Nephron (organoid): Measurements from ENCODE around the gene PPFIA4.

Experiments
- H3K27ac Mint-ChIP-seq, 3 experiments: 2 replicates each; pipeline ENCODE4 v1.8.0; 2020; ENCODE audit warnings: mixed read lengths in 3 of 3, mild to moderate bottlenecking in 2 of 3, moderate library complexity in 1 of 3
- H3K27me3 Mint-ChIP-seq: 2 replicates; pipeline ENCODE4 v1.8.0; 2021; ENCODE audit warnings: low read depth, mild to moderate bottlenecking, moderate library complexity, mixed read lengths
- H3K36me3 Mint-ChIP-seq: 2 replicates; pipeline ENCODE4 v1.8.0; 2020; ENCODE audit warnings: low read depth, mixed read lengths
- H3K4me1 Mint-ChIP-seq: 2 replicates; pipeline ENCODE4 v1.8.0; 2020; ENCODE audit warnings: mixed read lengths
- H3K4me3 Mint-ChIP-seq, 3 experiments: 2 replicates each; pipeline ENCODE4 v1.8.0; 2020; ENCODE audit warnings: mild to moderate bottlenecking in 3 of 3, mixed read lengths in 3 of 3, moderate library complexity in 2 of 3
- H3K9me3 Mint-ChIP-seq: 2 replicates; pipeline ENCODE4 v1.8.0; 2020; ENCODE audit warnings: mixed read lengths
- CTCF ChIP-seq, 3 experiments: fragments of 200-600 bp; sonication (generic); IDR thresholded peaks; one replicate each; pipeline ENCODE4 v1.5.0; 2021; ENCODE audit warnings: antibody characterized with exemption in 3 of 3; ENCODE audit not compliant: unreplicated experiment in 3 of 3

Gene PPFIA4

GRCh38 chr1:203113308-203113707 lies 87.0 kb downstream of the PPFIA4 start:
- Mint-ChIP-seq H3K4me3 (no peak overlapping the region), H3K9me3 (peaks cover under 1% of the 10 kb centered on the region), H3K27me3 (peaks cover 18% of the 10 kb centered on the region), H3K36me3 (no peaks in the 10 kb centered on the region), H3K27ac (no peak overlapping the region), H3K4me1 (peaks cover 20% of the 10 kb centered on the region)
- TF ChIP-seq CTCF (IDR thresholded peaks at IDR 0.05; ENCODE audit: unreplicated experiment in 3 of 3): no peak

GRCh38 chr1:203114202-203114601 lies 87.9 kb downstream of the PPFIA4 start:
- Mint-ChIP-seq H3K4me3 (no peak overlapping the region), H3K4me1 (peaks cover 24% of the 10 kb centered on the region), H3K36me3 (no peaks in the 10 kb centered on the region), H3K9me3 (no peaks in the 10 kb centered on the region), H3K27ac (no peak overlapping the region), H3K27me3 (peaks cover 18% of the 10 kb centered on the region)
- TF ChIP-seq CTCF (IDR thresholded peaks at IDR 0.05; ENCODE audit: unreplicated experiment in 3 of 3): no peak

DNA sequence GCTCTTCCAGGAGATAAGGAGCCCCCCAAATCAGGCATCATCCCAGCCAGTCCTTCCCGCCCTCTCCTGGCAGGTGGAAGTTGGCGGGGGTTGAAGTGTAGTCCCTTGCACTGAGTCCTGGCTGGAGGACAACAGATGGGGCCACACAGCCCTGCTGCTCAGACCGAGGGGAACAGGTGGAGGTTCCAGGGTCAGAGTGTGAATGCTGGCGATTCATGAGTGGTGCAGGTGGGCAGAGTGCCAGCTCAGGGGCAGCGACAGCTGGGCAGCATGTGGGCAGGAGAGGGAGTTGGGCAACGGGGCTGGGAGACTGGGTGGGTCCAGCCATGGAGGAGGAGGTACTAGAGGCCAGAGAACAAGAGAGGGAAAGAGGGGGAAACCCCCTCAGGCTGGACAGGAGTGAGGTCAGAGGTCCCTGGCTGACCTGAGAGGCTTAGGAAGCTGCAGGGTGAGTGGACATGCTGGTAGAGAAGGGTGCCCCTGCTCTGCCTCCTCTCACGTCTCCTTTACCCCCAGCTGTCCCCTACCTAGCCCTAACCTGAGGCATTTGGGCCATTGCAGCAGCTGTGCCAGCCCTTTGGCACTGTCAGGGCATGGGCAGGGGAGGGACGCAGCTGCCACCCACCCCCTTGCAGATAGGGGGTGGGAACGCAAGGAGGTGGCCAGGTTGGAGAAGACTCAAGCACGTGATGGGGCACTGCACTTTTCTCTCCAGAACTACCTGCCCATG lies 90.0 kb downstream of the PPFIA4 start:
- Mint-ChIP-seq H3K4me3 (peak overlapping the region in 1 of 3 experiments; percentile 45), H3K36me3 (no peaks in the 10 kb centered on the region), H3K27ac (peak overlapping the region in 2 of 3 experiments; percentile 26 to 28), H3K4me1 (peaks cover 34% of the 10 kb centered on the region), H3K9me3 (no peaks in the 10 kb centered on the region), H3K27me3 (peaks cover 28% of the 10 kb centered on the region)
- TF ChIP-seq CTCF (IDR thresholded peaks at IDR 0.05; ENCODE audit: unreplicated experiment in 3 of 3): no peak

- peak overlapping the region in 2 of 3 experiments; percentile 1 to 54 for H3K27ac Mint-ChIP-seq
- peak; percentile 87 to 92 (median 89) for TF ChIP-seq CTCF (IDR thresholded peaks at IDR 0.05; ENCODE audit: unreplicated experiment in 3 of 3)
- no peaks in the 10 kb centered on the region for H3K36me3 Mint-ChIP-seq
- H3K4me3 Mint-ChIP-seq: peak overlapping the region in 1 of 3 experiments; percentile 3
- peaks cover 46% of the 10 kb centered on the region for H3K4me1 Mint-ChIP-seq
- H3K27me3 Mint-ChIP-seq: peaks cover 36% of the 10 kb centered on the region
- no peaks in the 10 kb centered on the region for H3K9me3 Mint-ChIP-seq
Measured at GRCh38 chr1:203117611-203118575, 91.6 kb downstream of the PPFIA4 start.

DNA sequence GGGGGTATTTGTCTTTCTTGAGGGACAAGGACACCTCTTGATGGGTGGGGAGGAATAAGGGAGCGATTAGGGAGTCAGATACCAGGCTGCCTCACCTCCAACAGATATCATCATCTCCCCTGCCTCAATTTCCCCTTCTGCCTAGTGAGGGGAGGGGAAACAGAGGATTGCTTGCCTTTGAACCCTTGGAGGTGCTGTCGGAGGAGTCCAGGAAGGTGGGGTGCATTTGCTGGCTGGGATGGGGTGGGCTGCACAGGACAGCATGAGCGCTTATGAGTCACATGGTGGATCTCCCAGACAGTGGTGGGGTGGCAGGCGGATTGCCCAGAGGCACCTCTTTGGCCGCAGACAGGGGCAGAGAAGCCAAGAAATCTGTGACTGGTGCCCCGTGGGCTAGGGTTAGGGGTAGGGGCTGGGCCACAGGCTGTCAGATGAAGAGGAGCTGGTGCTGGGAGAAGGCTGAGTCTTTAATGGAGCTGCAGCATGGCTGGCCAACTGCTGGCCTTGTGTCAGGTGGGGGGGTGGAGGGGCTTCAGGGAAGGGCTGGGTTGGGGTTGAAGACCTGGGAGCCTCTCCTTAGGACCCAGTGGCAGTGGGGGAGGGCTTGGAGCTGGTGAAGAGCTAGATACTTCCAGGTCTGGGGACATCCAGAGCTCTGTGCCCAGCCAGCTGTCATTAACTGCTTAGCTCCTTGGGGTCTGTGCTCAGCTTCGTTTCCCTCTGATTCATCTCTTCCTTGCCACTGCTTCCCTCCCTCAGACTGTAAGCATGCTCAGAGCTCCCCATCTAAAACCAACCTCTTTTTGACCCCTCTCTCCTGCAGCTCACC lies 94.2 kb downstream of the PPFIA4 start:
- Mint-ChIP-seq H3K27ac (no peak overlapping the region), H3K36me3 (no peaks in the 10 kb centered on the region), H3K4me1 (peaks cover 65% of the 10 kb centered on the region), H3K27me3 (peaks cover 48% of the 10 kb centered on the region), H3K4me3 (no peak overlapping the region), H3K9me3 (no peaks in the 10 kb centered on the region)
- TF ChIP-seq CTCF (IDR thresholded peaks at IDR 0.05; ENCODE audit: unreplicated experiment in 3 of 3): no peak
